HG03064 (cell line): ENCODE measurements around the gene NAP1L4.
A peak's percentile ranks its signal among the peaks of the same experiment; 100 is the strongest.

ENCODE experiments used
- ATAC-seq: cut with Tn5 transposase; IDR thresholded peaks from one replicate; pipeline ENCODE4 v1.9.1; 2021; ENCODE audit warnings: low read depth; ENCODE audit not compliant: unreplicated experiment

The NAP1L4 gene

DNA sequence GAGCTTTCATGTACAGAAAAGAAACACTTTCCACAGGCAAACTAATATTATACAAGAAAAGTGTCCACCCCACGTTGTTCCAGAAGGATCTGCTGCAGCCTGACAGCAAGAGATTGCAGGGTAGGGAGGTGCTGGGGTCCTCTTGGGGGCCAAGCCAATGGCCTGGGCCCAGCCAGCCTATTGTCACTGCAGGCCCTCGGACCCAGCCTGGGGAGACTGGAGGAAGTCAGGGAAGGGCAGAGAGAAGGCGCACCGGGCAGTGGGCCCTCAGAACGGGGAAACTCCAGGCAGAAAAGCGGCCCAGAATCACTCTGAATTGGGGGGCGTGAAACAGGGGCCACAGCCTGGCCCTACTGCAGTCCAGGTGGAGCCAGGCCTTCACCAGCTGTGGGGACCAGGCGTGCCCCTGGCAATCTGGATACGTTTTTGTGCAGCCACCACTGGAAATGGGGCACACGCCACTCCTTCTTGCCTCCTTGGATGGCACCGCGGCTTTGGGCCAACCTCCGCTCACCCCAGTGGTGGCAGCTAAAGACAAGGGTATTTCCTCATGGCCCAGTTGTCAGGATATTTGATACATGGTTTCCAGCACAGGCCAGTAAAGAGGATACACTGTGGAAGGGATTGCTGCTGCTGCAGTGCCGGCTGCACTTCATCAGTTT, 3.9 kb upstream of the NAP1L4 start:
- no peak for ATAC-seq

GRCh38 chr11:2995031-2995561, 3.0 kb upstream of the NAP1L4 start:
- ATAC-seq, result no peak

- no peak for ATAC-seq
These were observed 2.2 kb upstream of the NAP1L4 start for GRCh38 chr11:2994336-2994730.

DNA sequence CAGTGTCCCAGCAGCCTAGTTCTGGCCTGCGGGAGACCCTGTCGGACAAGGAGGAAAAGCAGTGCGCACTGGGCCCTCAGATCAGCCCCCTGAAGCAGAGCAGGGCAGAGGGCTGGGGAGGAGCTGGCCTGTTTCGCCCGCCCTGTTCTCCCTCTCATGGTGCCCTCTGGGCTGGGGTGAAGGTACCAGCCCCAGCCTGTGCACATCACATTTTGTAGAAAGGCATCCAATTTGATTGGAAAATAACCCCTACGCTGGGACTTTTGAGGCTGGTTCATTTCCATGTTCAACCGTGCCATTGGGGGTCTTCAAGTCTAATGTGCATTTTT, 832 bp upstream of the NAP1L4 start:
- no peak for ATAC-seq

DNA sequence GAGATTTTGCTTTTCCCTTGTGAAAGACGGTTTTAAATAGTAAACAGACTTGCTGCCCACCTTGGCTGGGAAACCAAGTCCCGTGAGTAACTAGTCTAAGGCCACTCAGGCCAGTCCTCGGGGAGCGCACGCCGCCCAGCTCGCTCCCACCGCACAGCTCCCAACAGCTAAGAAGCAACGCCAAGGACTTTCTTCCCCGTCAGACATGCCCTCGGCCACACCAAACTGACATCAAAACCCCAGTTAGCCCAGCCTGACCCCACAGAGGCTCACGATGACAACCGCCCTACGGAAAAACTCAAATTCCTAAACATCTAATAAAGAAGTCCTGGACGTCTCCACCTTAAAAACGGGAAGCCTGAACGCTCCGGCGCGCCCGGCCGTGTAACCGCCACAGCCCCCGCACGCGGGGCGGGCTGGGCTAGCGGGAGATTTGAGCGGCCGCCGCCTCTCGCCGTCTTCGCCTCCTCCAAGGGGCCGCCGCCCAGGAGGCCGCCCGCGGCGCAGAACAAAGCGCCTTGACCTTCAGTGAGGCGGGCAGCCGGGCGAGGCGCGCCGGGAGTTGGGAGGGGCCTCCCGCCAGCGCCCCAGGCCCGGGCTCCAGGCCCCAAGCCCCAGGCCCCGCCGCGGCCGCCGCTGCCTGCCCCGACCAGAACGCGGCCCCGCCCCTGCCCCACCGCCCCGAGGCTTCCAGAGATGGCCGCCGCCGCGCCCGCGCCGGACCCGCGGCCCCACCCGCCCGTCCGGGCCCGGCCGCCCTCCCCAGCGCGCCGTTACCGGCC, 486 bp downstream of the NAP1L4 start:
- ATAC-seq, result peak; percentile 28

DNA sequence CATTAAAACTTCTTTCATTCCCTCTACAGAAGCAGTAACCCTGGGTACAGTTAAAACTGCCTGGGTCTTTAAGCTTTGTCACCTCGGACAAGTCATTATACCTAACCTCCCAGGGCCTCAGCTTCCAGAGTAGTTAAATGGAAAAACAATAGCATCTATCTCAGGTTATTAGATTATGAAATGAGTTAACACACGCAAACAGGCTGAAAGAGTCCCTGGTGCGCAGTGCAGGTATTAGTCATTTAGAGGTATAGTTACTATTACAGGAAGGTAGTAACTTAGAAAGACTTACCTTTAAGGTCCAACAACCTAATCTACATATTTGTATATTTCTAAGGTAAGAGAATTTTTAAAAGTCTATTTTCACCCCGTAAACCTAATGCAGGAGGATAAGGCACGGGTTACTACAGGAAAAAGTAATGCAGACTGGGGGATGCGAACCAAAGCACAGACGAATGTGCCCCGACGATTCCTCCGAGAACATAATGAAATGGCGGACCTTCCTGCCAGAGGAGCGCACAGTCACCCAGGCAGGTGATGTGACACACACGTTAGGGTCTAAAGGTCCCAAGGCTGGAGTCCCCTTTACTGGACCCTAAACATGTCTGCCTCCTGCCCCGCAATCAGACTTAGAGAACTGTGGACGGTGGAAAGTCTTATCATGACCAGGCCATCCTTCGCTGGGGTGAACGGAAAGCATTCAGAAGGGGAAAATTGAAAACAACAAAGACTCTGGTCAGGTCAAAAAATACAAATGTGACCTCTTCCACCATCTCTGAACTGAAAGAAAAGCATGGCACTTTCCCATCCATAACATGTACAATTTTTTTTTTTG, 1.3 kb downstream of the NAP1L4 start:
- no peak for ATAC-seq

GRCh38 chr11:2989551-2989950, 2.6 kb downstream of the NAP1L4 start:
- ATAC-seq, result no peak

DNA sequence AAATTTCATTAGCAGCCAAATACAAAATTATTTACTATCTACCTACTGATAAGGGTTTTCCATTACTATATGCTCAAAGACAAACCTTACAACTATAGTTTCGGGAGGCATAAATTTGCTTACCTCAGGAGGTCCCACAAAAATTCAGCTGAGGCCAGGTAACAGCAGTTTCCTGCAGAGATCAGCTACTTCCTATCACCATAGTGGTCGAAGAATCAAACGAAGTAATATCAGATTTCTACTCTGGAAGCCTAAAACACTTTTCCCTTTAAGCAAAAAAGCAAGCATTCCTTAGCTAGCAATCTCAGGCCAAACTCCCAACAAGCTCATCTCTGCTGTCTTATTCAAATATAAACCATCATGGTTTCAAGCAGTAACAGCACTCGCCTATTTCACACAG, 3.1 kb downstream of the NAP1L4 start:
- ATAC-seq, result no peak

DNA sequence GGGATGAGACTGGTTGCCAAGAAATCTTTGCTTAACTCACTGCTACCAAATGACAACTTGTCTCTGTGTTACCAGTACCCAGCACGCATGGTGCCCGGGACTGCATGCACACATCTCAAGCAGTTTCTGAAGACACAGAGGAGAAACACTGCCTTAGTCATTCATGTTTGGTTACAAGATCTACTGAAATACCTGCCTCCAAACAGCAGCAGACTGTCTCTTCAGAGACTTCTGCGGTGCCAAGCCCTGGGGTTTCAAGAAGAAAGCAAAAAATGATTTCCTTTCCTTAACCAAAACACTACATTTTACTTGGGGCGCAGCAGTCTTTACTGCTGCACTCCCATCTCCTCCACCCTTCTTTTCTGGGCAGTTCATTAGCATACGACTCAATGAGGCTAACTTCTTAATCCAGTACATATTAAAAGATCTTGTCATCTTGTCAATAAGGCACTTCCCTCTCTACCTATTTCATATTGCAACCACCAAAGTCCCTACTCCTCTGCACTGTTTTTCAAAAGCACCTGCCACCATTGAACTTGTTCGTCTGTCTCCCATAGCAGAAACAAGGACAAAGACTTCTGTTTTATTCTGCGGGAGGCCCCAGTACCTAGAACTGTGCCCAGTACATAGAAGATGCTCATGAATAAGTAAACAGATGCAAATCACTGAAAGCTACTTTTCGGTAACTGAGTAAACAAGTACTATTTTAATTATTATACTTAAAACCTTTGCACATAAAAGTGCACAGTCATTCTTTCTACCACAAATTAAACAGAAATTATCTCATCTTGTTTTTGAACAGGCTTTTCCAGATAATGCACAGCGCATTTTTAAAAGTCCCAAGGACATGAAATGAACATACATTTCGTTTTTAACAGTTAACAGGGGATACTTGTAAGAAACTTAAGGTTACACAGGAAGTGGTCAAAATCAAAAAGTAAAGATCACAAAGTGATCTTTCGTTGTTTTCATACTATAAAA, 4.0 kb downstream of the NAP1L4 start:
- no peak for ATAC-seq

DNA sequence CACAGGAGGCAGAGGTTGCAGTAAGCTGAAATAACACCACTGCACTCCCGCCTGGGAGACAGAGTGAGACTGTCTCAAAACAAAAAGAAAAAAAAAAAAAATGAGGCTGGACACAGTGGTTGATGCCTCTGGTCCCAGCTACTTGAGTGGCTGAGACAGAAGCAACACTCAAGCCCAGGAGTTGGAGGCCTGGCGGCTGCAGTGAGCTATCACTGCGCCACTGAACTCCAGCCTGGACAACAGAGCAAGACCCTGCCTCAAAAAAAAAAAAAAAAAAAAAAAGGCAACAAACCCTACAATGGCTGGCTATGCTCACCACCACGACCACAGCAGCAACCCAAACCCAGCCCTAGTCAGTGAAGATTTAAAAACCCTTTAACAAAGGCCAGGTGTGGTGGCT, 8.2 kb downstream of the NAP1L4 start:
- ATAC-seq, result no peak

DNA sequence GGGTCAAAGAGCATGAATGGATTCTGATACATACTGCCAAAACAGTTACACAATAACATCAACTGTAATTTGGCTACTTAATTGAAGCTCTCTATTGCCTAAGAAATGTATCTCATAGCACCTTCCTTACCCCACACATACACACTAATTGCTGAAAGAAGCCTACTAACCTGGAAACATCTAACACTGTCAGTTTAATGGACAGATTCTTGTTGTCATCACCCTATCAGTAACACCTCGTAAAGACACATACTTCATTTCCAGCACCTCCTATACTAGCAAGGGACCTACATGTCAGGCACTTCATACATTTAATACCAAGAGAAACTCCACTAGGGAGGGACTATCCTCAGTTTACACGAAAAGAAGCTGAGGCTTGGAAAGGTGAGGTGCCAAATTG, 9.9 kb downstream of the NAP1L4 start:
- no peak for ATAC-seq

- ATAC-seq, result no peak
These were observed 11.0 kb downstream of the NAP1L4 start for GRCh38 chr11:2981130-2981529.

GRCh38 chr11:2980168-2980840, 11.8 kb downstream of the NAP1L4 start:
- no peak for ATAC-seq

DNA sequence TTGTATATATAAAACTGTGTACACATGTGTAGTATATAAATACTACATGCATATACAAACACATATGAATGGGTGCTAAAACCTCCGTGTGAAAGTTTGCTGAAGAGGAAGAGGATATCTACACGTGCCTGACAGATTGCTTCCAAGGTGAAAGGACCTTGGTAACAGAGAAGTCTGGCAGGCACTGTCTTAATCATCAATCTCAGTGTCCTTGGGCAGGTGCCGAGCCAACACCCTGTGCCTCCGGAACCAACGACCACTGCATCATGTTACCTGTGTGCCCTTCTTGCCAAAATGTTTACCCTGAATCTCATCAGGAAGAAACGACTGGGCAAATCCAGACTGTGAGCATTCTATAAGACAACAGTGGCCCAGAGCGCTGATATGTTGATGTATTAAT, 15.0 kb downstream of the NAP1L4 start:
- ATAC-seq, result no peak

GRCh38 chr11:2976294-2977063, 15.7 kb downstream of the NAP1L4 start:
- no peak for ATAC-seq

GRCh38 chr11:2975594-2975993, 16.5 kb downstream of the NAP1L4 start:
- no peak for ATAC-seq

- ATAC-seq, result no peak
These were observed 17.9 kb downstream of the NAP1L4 start for GRCh38 chr11:2974272-2974671.

DNA sequence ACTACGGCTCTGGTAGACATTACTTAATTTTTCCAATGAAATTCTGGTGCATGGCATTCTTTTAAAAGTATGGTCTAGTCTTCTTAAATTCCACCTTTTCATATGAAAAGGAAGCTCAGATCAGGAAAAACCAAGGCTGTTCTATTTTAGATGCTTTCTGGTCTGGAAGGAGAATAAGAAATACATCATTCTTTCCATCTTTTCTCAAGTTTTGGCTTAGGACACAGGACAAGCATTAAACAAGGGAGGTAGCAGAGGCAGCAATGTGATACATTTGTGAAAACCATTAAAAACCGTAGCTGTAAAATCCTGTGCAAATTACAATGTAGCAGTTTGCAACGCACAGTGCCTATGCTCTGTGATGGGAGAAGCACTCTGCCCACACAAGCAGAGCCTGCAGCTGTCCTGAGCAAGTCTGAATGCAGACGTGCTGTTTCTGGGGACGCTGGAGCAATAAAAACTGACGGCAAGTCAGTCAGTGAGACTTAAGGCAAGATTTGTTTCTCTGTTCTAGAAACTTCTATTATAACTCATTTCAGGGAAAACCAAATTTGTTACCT, 23.7 kb downstream of the NAP1L4 start:
- ATAC-seq, result no peak

DNA sequence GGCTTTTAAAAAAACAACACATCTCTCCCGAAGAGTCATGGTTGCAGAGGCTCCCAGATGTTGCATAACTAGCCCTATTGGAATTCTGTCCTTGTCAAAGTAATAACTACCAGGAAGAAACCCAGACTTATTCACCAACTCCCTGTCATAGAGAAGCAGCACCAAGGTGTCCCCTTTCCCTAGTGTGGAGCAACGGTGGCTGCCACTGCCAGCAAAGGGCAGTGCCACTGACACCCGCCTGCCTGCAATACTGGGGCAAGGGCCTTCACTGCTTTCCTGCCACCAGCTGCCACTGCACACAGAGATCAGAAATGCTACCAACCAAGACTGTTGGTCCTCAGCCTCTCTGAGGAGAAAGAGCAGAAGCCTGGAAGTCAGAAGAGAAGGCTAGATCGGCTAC, 27.3 kb downstream of the NAP1L4 start:
- no peak for ATAC-seq
